HG02870 (cell line): Measurements from ENCODE around the gene KRT71.

Source experiments
- ATAC-seq: cut with Tn5 transposase; IDR thresholded peaks from one replicate; pipeline ENCODE4 v1.9.1; 2021; ENCODE audit warnings: mild to moderate bottlenecking, moderate library complexity; ENCODE audit not compliant: unreplicated experiment

Gene KRT71

DNA sequence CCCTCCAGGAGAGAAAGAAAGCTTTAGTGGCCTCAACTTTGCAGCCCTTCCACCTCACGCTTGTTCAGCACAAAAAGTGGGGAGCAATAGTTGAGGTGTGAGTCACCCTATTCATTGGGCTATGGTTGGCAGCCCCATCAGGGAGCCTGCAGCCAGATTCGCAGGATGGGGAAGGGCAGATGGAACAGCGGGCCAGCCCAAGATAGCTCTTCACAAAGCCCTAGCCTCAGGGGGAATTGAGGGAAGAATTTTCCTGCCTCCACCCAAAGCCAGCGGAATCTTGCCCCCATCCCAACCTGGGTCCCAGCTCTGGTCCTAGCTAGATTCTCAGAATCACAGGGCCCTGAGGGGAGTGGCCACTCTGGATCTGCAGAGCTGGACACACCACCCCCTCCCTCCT, 29.1 kb downstream of the KRT71 start:
- no peak for ATAC-seq

- no peak for ATAC-seq
Observed at GRCh38 chr12:52522346-52523011, 30.5 kb downstream of the KRT71 start.

DNA sequence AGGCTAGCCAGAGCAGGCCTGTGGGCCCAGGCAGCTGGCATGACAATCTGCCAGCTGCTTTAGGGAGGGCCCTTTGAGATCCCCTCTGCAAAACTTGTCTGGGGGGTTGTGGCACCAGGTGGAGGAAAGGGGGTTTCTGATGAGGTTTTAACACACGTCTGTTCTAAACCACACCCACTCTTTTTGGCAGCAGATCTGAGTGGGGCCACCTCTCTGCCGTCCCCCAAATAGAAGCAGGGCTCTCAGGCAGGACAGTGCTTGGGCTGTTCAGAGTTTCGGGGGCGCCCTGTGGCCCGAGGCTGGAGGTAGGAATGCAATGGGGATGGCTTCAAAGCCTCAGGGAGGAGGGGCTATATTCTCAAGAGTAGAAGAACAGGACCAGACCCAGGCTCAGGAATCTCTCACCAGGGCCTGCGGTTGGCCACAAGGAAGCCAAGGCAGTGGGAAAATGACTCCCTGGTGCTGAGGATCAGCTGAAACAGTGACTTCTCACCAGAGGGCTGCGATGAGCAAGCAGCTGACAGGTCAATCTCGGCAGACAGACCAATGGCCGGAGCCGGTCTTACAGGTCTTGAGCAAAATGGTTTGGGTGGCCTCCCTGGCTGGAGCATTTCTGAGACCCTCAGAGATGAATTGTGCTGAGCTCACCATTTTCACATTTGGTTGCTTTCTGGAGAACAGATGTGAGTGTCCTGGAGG, 31.2 kb downstream of the KRT71 start:
- ATAC-seq, result no peak

GRCh38 chr12:52521175-52521567, 31.8 kb downstream of the KRT71 start:
- ATAC-seq, result no peak

- ATAC-seq, result no peak
Observed at GRCh38 chr12:52519826-52520662, 32.9 kb downstream of the KRT71 start, which contains the start of gene KRT5. TSS of gene KRT5 (minus strand) at chr12:52520394. CDS start at chr12:52520296, 98 bp downstream.

GRCh38 chr12:52519387-52519703, 33.6 kb downstream of the KRT71 start:
- ATAC-seq, result no peak

- no peak for ATAC-seq
Observed at GRCh38 chr12:52518574-52519386, 34.2 kb downstream of the KRT71 start.

GRCh38 chr12:52517888-52518287, 35.1 kb downstream of the KRT71 start:
- ATAC-seq, result no peak

DNA sequence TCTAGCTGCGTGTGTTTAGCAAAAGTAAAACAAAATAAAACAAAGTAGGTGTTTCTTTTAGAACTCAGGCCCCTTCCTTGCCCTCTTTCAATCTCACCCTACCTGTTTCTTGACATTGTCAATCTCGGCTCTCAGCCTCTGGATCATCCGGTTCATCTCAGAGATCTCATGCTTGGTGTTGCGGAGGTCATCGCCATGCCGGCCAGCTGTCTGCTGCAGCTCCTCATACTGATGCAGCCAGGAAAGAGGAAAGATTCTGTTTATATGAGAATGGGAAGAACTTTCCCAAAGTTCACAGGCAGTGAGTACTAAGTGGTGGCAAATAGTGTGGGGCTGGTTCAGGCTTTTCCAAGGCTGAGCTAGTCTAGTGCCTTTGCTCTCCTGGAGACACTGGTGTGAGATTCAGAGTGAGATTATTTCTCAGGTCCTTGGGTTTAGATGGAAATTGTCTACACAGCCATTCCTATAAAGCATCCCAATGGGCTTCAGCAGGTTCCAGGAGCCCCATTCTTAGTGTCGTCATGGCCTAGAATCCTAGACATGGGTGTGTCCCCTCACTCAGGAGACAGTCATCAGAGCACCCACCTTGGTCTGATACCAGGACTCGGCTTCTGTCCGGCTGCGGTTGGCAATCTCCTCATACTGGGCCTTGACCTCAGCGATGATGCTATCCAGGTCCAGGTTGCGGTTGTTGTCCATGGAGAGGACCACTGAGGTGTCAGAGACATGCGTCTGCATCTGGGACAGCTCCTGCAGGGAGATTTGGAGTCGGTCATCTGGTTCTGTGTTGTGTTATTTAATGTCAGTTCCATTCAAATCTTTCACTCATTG, 35.7 kb downstream of the KRT71 start:
- no peak for ATAC-seq

DNA sequence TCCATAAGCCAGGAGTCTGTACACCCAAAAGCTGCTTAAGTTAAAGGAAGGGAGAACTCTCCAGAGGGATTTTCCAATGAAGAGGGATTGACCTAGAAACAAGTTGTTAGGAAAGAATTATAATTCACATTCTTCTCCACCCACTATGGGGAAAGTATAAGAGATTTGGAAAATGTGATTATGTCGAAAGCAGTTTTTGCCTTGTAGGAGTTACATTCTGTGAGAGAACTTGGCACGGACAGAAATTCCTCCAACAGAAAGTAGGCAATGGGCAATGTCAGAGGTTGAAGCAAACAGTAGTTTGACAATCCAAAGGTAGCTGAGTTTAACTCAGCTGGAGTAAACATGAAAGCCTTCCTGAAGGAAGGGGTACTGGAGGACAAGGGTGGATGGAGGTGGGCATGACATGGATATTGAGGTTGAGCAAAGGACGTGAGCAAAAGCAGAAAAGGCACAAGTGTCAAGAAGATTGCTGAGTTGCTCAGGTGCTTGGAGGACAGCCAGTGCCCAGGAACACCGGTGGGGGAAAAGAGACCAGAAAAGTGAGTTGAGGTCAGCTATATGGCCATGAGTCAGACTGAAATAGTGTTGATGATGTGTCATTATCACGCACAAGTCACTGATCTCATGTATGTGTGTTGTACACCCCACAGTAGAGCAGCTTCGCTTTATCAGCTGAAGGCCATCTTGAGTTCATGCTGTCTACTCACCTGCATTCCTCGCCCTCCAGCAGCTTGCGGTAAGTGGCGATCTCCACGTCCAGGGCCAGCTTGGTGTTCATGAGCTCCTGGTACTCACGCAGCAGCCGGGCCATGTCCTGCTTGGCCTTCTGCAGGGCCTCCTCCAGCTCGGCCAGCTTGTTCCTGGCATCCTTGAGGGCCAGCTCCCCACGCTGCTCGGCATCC, 36.8 kb downstream of the KRT71 start:
- ATAC-seq, result no peak

DNA sequence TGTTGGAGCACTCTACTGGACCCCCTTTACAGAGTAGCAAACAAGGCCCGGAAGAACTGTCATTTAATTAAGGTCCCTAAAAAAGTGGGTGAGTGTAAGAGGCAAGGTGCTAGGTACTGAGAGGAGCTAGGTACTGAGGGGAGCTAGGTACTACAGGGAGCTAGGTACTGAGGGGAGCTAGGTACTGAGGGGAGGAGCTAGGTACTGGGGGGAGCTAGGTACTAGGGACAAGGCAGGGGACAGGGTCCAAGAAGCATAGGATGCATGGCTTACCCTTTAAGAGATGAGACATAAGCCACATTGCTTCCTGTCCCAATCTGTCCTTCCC, 37.7 kb downstream of the KRT71 start:
- no peak for ATAC-seq

GRCh38 chr12:52514471-52515318, 38.2 kb downstream of the KRT71 start:
- ATAC-seq, result no peak

DNA sequence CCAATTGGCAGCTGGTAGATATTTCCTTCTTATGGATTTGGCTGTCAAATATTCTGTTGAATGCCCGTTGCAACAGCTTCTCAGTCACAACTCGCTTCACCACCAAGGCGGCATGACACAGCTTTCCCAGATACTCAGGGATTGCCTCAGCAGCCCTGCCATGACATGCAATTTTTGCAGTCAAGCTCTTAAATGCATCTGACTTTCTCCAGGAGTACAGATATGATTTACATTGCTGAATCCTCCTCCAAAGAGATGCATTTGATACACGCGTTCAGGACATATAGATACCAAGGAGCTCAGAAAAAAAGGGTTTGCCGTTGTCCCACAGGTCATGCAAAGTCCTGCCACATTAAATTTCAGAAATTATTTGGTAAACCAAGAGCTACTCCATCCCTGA, 39.2 kb downstream of the KRT71 start:
- ATAC-seq, result no peak

GRCh38 chr12:52508211-52508610, 44.7 kb downstream of the KRT71 start:
- no peak for ATAC-seq

DNA sequence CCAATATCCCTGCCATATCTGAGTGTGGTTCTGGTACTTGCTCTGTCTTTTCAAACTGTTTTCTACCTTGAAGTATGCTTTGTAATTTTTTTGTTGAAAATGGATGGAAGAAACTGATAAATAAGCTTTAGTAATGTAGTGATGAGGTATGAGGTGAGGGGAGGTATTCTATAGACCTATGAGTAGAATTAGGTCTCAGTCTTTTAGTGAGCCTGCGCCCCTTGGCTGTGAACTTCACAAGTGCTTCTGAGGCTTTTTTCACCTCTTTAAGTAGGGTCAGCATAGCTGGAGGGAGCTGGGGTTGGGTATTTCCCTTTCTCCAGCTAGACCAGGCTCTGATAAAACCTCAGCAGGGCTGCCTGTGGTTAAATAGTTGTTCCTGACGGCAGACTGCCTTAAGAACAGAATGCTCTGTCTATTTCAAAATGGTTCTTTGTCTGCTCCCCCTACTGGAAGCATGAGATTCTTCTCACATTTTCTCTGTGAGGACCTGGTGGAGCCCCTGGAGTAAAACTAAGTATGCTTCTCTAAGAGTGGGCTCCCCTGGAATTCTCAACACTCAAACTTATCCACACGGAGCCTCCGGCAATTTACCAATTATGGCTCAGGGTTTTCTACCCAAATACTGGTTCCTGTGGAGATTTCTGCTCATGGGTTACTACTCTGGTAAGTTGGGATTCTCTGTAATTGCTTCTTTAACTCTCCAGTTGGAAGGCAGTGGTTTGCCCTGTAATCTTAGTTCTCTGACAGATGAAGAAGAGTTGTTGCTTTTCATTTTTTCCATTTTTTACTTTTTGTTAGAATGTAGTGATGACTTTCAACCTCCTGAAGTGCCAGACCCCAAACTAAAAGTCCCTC, 45.9 kb downstream of the KRT71 start:
- no peak for ATAC-seq

- no peak for ATAC-seq
Observed at GRCh38 chr12:52502877-52503276, 50.1 kb downstream of the KRT71 start.

DNA sequence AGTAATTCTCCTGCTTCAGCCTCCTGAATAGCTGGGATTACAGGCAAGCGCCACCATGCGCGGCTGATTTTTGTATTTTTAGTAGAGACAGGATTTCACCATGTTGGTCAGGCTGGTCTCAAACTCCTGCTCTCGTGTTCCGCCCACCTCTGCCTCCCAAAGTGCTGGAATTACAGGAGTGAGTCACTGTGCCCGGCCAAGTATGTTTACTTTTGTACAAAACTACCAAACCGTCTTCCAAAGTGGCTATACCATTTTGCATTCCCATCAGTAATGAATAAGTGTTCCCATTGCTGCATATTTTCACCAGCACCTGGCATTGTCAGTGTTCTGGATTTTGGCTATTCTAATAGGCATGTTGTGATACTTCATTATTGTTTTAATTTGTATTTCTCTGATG, 51.5 kb downstream of the KRT71 start:
- ATAC-seq, result no peak
